ENCODE data around the gene EEPD1. TPM values are rescaled to one million over a fixed set of nuclear protein-coding genes. Genes with fewer than 3 reads are reported as not detected.

The EEPD1 gene
- total RNA-seq, 1 experiment from 2014 or later, result 28.5 TPM

- no peak for DNase-seq (ENCODE audit: low read depth, low spot score)
These were observed 125.6 kb downstream of the EEPD1 start for GRCh38 chr7:36278620-36279172.

GRCh38 chr7:36279200-36279925 is 126.3 kb downstream of the EEPD1 start:
- in situ Hi-C loops (cut with HindIII; ENCODE audit: low pct_unique_long_range_greater_than_20kb, low sequenced_read_pairs), result no loop called here
- no peak for DNase-seq (ENCODE audit: low read depth, low spot score)

More at GRCh38 chr7:36278620-36279172, 125.6 kb downstream of the EEPD1 start:
- in situ Hi-C loops (cut with HindIII; ENCODE audit: low pct_unique_long_range_greater_than_20kb, low sequenced_read_pairs), result no loop called here

GRCh38 chr7:36279926-36280315 is 126.9 kb downstream of the EEPD1 start:
- DNase-seq (ENCODE audit: low read depth, low spot score), result no peak
- in situ Hi-C loops (cut with HindIII; ENCODE audit: low pct_unique_long_range_greater_than_20kb, low sequenced_read_pairs), result no loop called here

- DNase-seq (ENCODE audit: low read depth, low spot score), result peak; percentile 89
- in situ Hi-C loops (cut with HindIII; ENCODE audit: low pct_unique_long_range_greater_than_20kb, low sequenced_read_pairs), result no loop called here
These were observed 128.1 kb downstream of the EEPD1 start for GRCh38 chr7:36280840-36281812.

- no peak for DNase-seq (ENCODE audit: low read depth, low spot score)
- in situ Hi-C loops (cut with HindIII; ENCODE audit: low pct_unique_long_range_greater_than_20kb, low sequenced_read_pairs), result no loop called here
These were observed 129.1 kb downstream of the EEPD1 start for GRCh38 chr7:36281945-36282717.

- in situ Hi-C loops (cut with HindIII; ENCODE audit: low pct_unique_long_range_greater_than_20kb, low sequenced_read_pairs), result no loop called here
- DNase-seq (ENCODE audit: low read depth, low spot score), result no peak
These were observed 130.1 kb downstream of the EEPD1 start for GRCh38 chr7:36283181-36283580.

GRCh38 chr7:36283711-36284130 is 130.7 kb downstream of the EEPD1 start:
- in situ Hi-C loops (cut with HindIII; ENCODE audit: low pct_unique_long_range_greater_than_20kb, low sequenced_read_pairs), result no loop called here
- DNase-seq (ENCODE audit: low read depth, low spot score), result no peak

GRCh38 chr7:36284456-36285090 is 131.5 kb downstream of the EEPD1 start:
- in situ Hi-C loops (cut with HindIII; ENCODE audit: low pct_unique_long_range_greater_than_20kb, low sequenced_read_pairs), result no loop called here

GRCh38 chr7:36285276-36285675 is 132.2 kb downstream of the EEPD1 start:
- in situ Hi-C loops (cut with HindIII; ENCODE audit: low pct_unique_long_range_greater_than_20kb, low sequenced_read_pairs), result no loop called here
- DNase-seq (ENCODE audit: low read depth, low spot score), result no peak

More at GRCh38 chr7:36284456-36285090, 131.5 kb downstream of the EEPD1 start:
- DNase-seq (ENCODE audit: low read depth, low spot score), result no peak

- DNase-seq (ENCODE audit: low read depth, low spot score), result no peak
- in situ Hi-C loops (cut with HindIII; ENCODE audit: low pct_unique_long_range_greater_than_20kb, low sequenced_read_pairs), result no loop called here
These were observed 133.2 kb downstream of the EEPD1 start for GRCh38 chr7:36286226-36286625.

GRCh38 chr7:36286688-36287087 is 133.6 kb downstream of the EEPD1 start:
- DNase-seq (ENCODE audit: low read depth, low spot score), result no peak
- in situ Hi-C loops (cut with HindIII; ENCODE audit: low pct_unique_long_range_greater_than_20kb, low sequenced_read_pairs), result no loop called here

- in situ Hi-C loops (cut with HindIII; ENCODE audit: low pct_unique_long_range_greater_than_20kb, low sequenced_read_pairs), result no loop called here
- no peak for DNase-seq (ENCODE audit: low read depth, low spot score)
These were observed 134.6 kb downstream of the EEPD1 start for GRCh38 chr7:36287371-36288241.

- in situ Hi-C loops (cut with HindIII; ENCODE audit: low pct_unique_long_range_greater_than_20kb, low sequenced_read_pairs), result no loop called here
These were observed 135.4 kb downstream of the EEPD1 start for GRCh38 chr7:36288501-36288900.

GRCh38 chr7:36289833-36290661 is 137.0 kb downstream of the EEPD1 start:
- in situ Hi-C loops (cut with HindIII; ENCODE audit: low pct_unique_long_range_greater_than_20kb, low sequenced_read_pairs), result no loop called here
- no peak for DNase-seq (ENCODE audit: low read depth, low spot score)

More at GRCh38 chr7:36288501-36288900, 135.4 kb downstream of the EEPD1 start:
- DNase-seq (ENCODE audit: low read depth, low spot score), result no peak
